T-helper 22 cell (primary cell): ENCODE data around the gene PTPRA.
A peak's percentile ranks its signal among the peaks of the same experiment; 100 is the strongest.
"Not testable (repeated sequence)": the region's sequence is repeated elsewhere in the genome, so short reads cannot be mapped to it uniquely, and the experiment has no call there.

Experiments used
- DNase-seq: peaks from one replicate; pipeline ENCODE4 v3.0.0-alpha.2; 2020; ENCODE audit warnings: low read depth

PTPRA gene

DNA sequence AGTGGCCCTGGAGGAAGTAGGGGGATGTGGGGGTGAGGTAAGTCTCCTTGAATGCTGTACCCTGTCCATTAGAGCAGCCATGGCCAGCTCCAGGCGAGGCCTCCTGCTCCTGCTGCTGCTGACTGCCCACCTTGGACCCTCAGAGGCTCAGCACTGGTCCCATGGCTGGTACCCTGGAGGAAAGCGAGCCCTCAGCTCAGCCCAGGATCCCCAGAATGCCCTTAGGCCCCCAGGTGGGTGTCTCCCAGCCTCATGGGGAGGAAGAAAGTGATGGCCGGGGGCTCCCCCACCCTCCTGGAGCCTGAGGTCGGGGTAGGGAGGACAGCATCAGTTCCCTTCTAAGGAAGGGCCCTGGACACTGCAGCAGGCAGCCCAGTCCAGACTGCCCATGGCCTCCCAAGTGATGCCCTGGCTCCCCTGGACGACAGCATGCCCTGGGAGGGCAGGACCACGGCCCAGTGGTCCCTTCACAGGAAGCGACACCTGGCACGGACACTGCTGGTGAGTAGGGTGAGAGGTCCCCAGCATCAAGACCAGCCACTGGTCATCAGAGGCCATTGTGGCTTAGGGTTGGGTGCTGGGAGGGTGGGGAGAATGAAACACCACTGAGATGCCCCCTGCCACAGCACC lies 171.2 kb downstream of the PTPRA start:
- DNase-seq, result no peak

- DNase-seq, result peak; percentile 29
Measured at GRCh38 chr20:3045042-3045815, 171.9 kb downstream of the PTPRA start.

DNA sequence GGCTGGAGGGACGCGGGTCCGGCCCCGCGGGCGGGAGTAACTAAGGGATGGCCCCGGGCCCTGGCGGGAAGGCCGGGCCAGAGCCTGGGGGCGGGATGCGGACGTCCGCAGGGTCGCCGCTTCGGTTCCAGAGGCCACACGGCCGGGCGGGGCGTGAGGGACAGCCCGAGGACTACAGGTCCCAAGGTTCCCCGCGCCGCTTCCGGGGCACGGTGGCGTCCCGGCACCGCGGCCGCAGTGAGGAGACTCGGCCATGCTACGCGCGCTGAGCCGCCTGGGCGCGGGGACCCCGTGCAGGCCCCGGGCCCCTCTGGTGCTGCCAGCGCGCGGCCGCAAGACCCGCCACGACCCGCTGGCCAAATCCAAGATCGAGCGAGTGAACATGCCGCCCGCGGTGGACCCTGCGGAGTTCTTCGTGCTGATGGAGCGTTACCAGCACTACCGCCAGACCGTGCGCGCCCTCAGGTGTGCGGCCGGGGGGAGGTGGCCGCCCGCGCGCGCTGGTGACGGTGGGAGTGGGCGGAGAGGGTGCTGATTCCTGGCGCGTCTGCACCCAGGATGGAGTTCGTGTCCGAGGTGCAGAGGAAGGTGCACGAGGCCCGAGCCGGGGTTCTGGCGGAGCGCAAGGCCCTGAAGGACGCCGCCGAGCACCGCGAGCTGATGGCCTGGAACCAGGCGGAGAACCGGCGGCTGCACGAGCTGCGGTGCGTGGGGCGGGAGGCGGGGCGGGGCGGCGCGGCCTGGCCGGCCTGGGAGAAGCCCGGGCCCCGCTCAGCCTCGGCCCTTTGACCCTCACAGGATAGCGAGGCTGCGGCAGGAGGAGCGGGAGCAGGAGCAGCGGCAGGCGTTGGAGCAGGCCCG lies 172.8 kb downstream of the PTPRA start, which contains the start of gene MRPS26:
MRPS26 (plus strand) TSS at position 237 of the 861 bp plus-strand sequence; CDS start at position 254, 17 bp downstream.
- DNase-seq, result peak; percentile 56

- DNase-seq, result no peak
Measured at GRCh38 chr20:3046677-3047462, 173.6 kb downstream of the PTPRA start.

GRCh38 chr20:3047486-3048419 lies 174.5 kb downstream of the PTPRA start:
- DNase-seq, result no peak

- no peak for DNase-seq
Measured at GRCh38 chr20:3051385-3052019, 178.2 kb downstream of the PTPRA start.

GRCh38 chr20:3059489-3059888 lies 186.2 kb downstream of the PTPRA start:
- DNase-seq, result no peak

DNA sequence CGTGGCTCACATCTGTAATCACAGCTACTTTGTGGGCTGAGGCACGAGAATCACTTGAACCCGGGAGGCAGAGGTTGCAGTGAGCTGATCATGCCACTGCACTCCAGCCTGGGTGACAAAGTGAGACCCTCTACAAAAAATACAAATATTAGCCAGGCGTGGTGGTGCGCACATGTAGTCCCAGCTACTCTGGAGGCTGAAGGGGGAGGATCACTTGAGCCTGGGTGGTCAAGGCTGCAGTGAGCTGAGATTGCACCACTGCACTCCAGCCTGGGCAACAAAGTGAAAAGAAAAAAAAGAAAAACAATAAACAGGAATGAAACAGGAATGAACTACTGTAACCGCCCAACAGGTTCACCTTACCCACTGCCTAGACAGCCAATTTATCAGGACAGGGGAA lies 190.8 kb downstream of the PTPRA start:
- DNase-seq, result not testable (repeated sequence)

DNA sequence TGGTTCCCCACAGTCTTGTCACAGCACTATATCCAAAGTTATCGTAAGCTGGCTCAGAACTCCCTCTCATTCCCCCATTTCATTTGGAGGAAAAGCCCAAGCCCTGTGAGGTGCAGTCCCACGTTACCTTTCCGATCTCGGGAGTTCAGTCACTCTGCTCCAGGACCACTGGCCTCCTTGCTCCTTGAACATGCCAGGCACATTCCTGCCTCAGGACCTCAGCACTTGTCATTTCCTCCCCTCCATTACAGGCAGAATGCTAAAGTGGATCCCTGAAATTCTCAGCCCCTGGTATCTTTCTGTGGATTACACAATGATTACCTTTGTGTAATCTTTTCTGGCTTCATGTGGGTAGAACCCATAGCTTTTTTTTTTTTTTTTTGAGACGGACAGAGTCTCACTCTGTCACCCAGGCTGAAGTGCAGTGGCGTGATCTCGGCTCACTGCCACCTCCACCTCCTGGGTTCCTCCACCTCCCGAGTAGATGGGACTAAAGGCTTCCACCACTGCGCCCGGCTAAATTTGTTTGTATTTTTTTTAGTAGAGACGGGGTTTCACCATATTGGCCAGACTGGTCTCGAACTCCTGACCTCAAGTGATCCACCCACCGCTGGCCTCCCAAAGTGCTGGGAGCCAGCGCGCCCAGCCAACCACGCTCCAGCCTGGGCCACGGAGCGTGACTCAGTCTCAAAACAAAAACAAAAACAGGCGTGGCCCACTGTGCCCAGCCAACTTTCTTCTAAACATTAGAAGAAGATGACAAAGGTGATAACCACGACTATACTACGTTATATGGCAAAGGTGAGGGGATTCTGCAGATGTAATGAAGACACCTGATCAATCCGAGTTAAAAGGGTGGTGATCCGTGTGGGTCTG lies 194.1 kb downstream of the PTPRA start:
- DNase-seq, result no peak

DNA sequence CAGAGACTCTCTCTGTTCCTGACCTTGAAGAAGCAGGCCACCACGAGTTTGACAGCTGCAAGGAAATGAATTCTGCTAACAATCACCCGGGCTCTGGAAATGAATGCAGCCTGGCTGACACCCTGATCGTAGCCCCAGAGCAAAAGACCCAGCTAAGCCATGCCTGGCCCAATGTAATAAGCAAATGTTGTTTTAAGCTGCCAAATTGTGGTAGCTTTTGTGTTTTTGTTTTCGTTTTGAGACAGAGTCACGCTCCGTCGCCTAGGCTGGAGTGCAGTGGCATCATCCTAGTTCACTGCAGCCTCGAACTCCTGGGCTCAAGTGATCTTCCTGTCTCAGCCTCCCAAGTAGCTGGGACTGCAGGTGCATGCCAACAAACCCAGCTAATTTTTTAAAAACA lies 194.8 kb downstream of the PTPRA start:
- no peak for DNase-seq

- DNase-seq, result no peak
Measured at GRCh38 chr20:3068986-3069900, 196.0 kb downstream of the PTPRA start.

DNA sequence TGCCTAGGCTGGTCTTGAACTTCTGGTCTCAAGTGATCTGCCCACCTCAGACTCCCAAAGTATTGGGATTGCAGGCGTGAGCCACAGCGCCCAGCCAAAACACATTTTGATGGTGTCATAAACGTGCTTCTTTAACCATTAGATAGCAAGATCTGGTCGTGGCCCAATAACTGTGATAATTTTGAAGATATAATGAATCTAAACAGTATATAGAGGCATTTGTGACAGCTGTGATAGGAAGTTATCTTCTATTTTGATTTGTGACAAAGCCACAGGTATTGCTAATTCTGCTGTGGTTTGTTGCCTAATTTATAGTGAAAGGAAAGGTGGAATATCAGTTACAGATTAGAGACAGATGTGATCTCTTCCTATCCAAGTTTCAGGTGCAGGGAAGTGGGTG lies 197.4 kb downstream of the PTPRA start:
- no peak for DNase-seq

- no peak for DNase-seq
Measured at GRCh38 chr20:3071266-3071609, 198.0 kb downstream of the PTPRA start.

GRCh38 chr20:3071610-3072529 lies 198.6 kb downstream of the PTPRA start, which contains the start of gene OXT:
Gene OXT (plus strand): TSS chr20:3071620. CDS start chr20:3071656, 36 bp downstream.
- peak; percentile 56 for DNase-seq

- DNase-seq, result no peak
Measured at GRCh38 chr20:3072530-3073250, 199.4 kb downstream of the PTPRA start.

DNA sequence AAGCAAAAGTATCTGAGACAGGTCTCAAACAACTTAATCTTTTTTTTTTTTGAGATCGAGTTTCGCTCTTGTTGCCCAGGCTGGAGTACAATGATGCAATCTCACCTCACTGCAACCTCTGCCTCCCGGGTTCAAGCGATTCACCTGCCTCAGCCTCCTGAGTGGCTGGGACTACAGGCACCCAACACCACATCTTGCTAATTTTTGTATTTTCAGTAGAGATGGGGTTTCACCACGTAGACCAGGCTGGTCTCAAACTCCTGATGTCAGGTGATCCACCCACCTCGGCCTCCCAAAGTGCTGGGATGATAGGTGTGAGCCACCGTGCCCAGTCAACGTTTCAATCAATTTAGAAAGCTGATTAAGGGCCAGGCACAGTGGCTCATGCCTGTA lies 200.0 kb downstream of the PTPRA start:
- DNase-seq, result not testable (repeated sequence)
